Esophagus muscularis mucosa (tissue), 4 donors: Measurements from ENCODE around the gene FMNL1.

Source experiments
- CTCF ChIP-seq, 3 experiments: fragments of 200-600 bp in 2 of 3; fragments of 450-650 bp in 1 of 3; sonication (generic) in 2 of 3; IDR thresholded peaks; one replicate each; pipeline ENCODE4 v1.5.1; 2017 to 2019; ENCODE audit warnings: antibody characterized with exemption in 3 of 3, mild to moderate bottlenecking in 2 of 3, moderate library complexity in 1 of 3
- EP300 ChIP-seq: sonication (generic); formaldehyde crosslinking; IDR thresholded peaks from one replicate; pipeline ENCODE4 v1.6.1; 2017; ENCODE audit warnings: antibody characterized with exemption
- POLR2A ChIP-seq: fragments of 450-650 bp; IDR thresholded peaks from one replicate; pipeline ENCODE4 v1.6.1; 2017; ENCODE audit warnings: antibody characterized with exemption, moderate library complexity, mild to moderate bottlenecking, low read depth

DNA sequence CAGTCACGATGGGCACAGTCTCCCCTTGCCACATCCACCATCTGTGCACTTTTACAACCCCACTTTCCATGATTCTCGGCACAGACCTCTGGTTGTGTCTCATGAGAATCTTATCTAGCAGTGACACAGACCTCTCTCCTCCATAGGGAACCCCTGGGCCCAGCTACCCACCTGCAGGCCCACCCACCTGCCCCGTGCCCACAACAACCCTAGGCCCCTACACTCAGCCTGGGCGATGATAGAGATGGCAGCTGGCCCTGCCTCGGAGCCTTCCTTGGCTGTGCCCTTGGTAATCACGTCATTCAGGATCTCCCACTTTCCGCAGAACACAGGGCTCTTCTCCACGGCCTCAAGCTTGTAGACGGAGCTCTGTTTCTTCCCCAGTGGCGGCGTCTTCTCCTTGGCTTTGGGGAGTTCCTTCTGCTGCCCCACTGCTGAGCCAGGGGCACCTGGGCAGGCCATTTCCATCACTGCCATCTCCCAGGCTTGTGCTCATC lies 68.6 kb downstream of the FMNL1 start:
- no peak for TF ChIP-seq POLR2A
- TF ChIP-seq CTCF (IDR thresholded peaks at IDR 0.05): no peak
- TF ChIP-seq EP300: no peak
